Measurements from ENCODE around the gene C20orf204.

C20orf204 gene

DNA sequence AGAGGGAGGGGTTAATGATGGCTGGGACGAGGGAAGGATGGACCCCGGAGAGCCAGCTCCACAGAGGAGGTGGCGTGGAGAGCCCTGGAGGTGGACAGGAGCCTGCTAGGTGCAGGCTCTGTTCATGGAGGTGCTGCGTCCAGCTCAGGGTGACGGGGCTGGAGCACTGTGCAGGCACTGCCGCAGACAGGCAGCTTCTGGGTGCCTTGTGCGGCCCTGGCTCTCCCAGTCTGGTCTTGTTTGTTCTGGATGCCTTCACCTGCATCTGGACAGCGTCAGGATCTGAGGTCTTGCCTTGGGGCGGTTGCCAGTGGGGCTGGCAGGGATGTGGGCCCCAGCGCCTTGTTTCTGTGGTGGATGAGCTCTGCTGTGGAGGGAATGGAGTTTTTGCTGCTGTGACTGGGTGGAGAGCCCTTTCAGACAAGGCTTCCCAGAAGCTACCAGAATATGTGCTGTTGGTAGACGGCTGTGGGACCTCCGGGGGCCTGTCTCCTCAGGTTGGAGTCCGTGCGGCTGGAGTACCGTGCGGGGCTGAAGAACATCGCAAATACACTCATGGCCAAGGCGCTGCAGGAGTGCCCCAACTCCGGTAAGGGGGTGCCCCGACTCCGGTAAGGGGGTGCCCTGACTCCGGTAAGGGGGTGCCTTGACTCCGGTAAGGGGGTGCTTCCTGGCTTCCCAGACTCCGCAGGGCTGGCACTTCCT lies 7.8 kb upstream of the C20orf204 start:
- DNase-seq (ENCODE audit: low spot score): no peak

- DNase-seq (ENCODE audit: low spot score): no peak
Measured at GRCh38 chr20:64029293-64030117, 6.5 kb upstream of the C20orf204 start.

GRCh38 chr20:64030371-64031134 lies 5.4 kb upstream of the C20orf204 start:
- no peak for DNase-seq (ENCODE audit: low spot score)

DNA sequence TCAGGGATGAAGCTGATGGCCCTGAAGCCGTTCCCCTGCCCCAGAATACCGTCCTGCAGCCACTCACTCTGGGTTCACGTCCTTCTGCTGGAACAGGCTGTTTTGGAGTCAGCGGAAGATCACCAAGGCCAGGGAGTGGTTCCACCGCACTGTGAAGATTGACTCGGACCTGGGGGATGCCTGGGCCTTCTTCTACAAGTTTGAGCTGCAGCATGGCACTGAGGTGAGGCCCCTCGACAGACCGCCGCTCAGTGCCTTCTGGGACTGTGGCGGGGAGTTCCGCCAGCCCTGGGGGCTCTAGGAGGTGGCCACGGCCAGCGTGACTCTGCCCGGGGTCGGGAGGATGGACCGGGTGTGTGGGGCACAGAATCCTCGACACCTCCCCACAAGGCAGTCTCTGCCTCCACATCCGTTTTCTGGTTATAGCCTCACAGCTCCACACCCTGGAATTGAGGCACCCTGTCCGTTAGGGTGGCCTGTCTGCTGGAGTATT lies 4.1 kb upstream of the C20orf204 start:
- no peak for DNase-seq (ENCODE audit: low spot score)

DNA sequence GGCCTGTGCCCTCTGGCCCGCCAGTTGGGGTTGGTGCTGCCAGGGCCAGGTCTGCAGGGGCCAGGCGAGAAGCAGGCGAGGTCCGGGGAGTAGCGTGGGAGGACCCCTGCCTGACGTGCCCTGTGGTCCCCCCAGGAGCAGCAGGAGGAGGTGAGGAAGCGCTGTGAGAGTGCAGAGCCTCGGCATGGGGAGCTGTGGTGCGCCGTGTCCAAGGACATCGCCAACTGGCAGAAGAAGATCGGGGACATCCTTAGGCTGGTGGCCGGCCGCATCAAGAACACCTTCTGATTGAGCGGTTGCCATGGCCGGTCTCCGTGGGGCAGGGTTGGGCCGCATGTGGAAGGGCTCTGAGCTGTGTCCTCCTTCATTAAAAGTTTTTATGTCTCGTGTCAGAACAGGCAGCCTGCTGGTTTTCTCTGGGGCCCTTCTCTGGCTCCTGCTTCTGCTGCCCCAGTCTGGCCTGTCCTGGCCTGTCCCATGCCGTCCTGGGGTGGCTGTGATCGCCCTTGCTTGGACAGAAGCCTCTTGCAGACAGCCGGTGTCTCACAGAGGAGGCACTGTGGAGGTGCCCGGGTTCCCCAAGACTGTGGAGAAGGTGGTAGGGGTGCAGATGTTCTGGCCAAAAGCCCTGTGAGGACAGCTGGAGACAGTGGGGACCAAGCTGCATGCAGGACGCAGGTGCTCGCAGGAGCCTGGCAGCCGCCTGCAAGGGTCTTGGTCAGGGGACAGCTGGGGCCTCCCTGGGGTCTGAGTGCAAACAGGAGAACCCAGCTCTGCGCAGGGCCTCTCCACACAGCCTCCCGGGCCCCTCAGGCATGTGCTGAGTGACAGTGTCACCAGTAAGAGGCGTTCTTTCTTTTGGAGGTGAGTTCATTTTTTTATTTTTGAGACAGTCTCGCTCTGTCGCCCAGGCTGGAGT lies 3.0 kb upstream of the C20orf204 start:
- no peak for DNase-seq (ENCODE audit: low spot score)

- DNase-seq (ENCODE audit: low spot score): no peak
Measured at GRCh38 chr20:64033981-64034493, 1.9 kb upstream of the C20orf204 start.

GRCh38 chr20:64035066-64035932 lies 683 bp upstream of the C20orf204 start:
- DNase-seq (ENCODE audit: low spot score): no peak

DNA sequence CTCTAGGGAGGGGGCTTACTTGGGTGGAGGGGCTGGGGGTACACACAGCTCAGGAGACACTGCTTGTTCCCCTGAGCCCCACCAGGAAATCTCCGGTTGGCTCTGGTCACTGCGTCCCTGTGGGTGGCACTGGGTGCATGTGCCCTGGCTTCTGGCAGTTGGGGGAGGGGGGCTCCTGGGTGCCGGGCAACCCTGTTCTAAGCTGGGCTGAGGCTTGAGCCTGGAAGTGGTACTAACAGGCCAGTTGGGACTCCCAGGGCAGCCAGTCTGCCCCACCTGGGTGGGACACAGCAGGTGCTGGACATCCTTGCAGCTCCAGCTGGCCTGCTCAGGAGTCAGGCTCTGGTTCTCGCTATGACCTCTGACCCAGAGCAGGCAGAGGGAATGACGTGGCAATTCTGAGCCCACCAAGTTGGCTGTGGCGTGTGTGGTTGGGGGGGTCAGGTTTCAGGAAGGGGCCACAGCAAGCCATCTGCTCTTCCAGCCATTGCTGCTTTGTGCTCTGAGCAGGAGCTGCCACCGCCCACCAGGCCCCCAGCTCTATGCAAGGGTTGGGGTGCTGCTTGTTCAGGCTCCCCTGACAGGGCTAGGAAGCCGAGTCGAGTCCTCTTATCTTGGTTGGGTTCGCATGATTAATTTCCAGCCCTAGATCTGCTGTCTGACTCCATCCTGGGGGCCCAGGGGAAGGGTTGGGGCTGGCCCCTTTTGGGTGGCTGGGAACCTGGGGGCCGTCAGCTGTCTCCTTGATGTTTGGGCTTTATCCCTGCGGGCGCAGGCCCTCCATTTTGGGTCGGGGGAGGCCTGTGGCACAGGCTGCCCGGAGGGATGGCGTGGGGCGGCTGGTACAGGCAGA lies 590 bp downstream of the C20orf204 start:
- no peak for DNase-seq (ENCODE audit: low spot score)

GRCh38 chr20:64037199-64037497 lies 1.2 kb downstream of the C20orf204 start:
- DNase-seq (ENCODE audit: low spot score): no peak

DNA sequence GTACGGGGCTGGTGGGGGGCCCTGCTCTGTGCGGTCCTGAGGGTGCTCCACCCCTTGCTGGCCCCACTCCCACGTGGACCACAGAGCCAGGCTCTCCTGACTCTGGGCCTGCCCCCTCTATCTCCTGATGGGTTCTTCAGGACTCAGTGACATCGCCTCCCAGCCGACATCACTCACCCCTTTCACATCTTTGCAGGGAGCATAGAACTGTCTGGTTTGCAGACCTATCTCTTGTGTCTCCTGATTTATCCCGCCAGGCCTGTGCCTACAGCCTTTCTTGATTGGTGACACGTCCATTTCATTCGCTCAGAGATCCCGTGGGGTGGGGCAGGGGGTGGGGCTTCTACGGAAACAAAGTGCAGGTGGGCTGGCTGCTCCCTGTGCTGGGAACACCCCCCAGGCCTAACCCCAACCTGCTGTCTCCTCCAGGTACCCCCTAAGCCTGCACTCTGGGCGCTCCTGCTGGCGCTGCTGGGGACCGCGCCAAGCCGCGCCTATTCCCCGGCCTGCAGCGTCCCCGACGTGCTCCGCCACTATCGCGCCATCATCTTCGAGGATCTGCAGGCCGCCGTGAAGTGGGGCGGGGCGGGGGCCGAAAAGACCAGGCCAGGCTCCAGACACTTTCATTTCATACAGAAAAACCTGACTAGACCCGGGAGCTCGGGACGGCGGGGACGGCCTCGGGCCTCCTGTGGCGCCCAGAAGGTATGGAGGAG lies 1.7 kb downstream of the C20orf204 start:
- DNase-seq (ENCODE audit: low spot score): no peak

- no peak for DNase-seq (ENCODE audit: low spot score)
Measured at GRCh38 chr20:64038224-64038564, 2.2 kb downstream of the C20orf204 start.

DNA sequence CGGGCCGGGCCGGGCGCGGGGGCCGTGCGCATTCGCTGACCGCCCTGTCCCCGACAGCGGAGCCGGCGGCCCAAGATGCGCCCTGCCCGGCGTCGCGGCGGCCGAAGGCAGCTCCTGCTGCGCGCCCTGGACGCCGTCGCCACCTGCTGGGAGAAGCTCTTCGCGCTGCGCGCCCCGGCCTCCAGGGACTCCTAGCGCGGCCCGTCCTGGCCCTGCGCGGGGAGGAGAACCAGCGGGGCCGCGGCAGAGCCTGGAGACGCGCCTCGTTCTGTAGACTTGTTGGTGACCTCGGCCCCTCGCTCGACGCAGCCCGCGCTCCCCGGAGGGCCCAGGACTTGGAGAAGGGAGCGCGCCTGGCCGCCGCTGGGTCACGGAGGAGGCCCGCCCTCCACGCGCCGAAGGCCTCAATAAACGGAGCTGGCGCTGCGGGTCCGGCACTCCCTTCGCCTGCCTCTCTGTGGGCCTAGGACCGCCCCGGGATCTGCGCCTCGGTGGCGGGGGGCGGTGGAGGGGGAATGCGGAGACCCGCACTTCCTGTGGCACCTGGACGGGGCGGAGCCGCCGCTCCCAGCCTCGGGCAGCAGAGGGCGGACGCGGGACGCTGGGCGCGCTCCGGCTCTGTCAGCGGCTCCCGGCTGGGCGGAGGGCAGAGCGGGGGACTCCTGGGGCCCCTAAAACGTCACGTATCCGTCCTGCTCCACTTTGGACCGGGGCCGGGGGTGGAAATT lies 2.7 kb downstream of the C20orf204 start:
- peak; percentile 79 for DNase-seq (ENCODE audit: low spot score)

- no peak for DNase-seq (ENCODE audit: low spot score)
Measured at GRCh38 chr20:64039293-64040160, 3.5 kb downstream of the C20orf204 start.

DNA sequence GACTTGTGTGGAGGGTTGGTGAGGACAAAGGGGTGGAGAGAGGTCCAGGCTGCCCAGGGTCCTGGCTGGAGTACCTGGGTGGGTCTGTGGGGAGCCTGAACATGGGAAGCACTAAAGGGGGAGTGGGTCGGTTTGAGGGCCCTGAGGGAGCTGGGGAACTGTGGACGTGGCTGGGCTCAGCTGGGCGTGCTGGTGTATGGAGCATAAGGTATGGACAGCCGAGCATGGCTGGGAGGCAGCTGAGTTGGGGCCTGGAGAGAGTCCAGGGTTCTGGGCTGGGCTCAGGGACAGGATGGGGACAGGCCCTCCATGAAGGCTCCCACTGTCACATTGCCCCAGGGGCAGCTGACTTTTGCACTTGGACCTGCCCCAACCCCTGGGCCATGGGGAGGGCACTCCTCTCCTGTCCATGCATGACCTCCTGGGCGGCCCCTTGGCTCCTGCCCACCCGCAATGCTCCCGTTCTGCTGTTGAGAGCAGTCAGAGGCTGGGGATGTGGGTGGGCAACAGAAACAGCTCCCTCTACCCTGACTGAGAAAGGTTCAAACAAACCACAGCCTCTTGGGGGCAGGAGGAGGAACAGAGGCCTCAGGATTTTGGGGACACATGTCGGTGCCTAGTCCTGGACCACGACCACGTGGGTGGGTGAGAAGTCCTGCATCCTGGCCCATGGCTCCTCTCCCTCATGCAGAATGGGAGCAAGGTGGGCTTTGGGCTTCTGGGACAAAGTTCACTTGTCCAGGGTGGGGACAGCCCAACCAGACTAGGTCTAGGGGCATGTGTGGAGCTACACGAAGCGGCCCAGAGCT lies 4.5 kb downstream of the C20orf204 start:
- no peak for DNase-seq (ENCODE audit: low spot score)

DNA sequence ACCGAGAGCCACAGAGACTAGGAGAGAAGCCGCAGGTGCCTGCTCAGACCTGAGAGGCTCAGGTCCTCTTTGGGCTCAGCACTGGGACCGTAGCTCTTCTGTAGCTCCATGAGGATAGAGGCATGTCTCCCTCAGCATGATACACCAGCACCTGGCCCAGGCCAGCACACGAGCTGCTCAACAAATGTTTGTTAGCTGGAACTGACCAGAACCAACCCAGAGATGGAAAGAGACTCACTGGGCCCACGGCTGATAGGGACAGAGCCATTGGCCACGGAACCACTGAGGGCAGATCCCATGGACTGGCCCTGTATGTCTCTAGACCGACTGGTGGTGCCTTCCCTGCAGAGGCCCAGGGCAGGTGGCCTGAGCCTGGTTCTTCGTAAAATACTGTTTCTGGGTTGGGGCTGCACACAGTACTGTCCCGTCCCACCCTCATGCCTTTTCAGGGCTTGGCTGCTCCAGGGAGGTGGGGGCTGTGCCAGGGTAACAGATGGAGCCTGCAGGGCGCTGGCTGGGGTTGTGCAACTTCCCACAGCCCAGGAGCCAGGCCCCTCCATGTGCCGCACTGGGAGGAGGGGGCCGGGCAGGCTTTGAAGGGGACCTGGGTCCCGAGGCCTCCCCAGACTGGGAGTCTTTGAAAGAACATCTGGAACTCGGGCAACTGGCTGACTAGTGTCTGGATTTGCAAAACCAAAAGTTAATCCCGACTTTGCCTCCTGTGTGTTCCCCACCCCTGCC lies 5.2 kb downstream of the C20orf204 start:
- no peak for DNase-seq (ENCODE audit: low spot score)

DNA sequence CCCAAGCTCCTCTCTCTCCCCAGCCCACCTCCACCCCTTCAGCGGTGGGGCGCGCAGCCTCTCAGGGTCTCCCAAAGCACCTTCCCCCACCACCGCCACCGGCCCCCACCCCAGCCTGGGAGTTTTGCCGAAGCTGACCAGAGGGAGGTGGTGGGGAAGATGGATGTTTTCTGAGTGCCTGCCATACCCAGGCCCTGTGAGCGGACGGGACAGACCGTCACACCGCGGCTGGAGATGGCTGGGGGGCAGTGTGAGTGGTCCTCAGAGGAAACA lies 5.7 kb downstream of the C20orf204 start:
- no peak for DNase-seq (ENCODE audit: low spot score)
